Measurements from ENCODE around the gene ARHGAP42.

Gene ARHGAP42

GRCh38 chr11:101035872-101036271, 348.8 kb downstream of the ARHGAP42 start:
- TF ChIP-seq CSRNP3 (CRISPR knock-in tag; IDR thresholded peaks at IDR 0.05): no peak
- TF ChIP-seq ZNF70 (CRISPR knock-in tag; IDR thresholded peaks at IDR 0.05): no peak
- TF ChIP-seq BACH2 (CRISPR knock-in tag; IDR thresholded peaks at IDR 0.05; ENCODE audit: borderline replicate concordance): no peak
- no peak for TF ChIP-seq OSR1 (CRISPR knock-in tag; IDR thresholded peaks at IDR 0.05)
- no peak for TF ChIP-seq PATZ1 (CRISPR knock-in tag; IDR thresholded peaks at IDR 0.05; ENCODE audit: borderline replicate concordance)
- TF ChIP-seq TCF4 (CRISPR knock-in tag; IDR thresholded peaks at IDR 0.05; ENCODE audit: borderline replicate concordance): no peak
- TF ChIP-seq ZNF565 (CRISPR knock-in tag; conservative IDR thresholded peaks at IDR 0.05; ENCODE audit: low read depth): no peak
- TF ChIP-seq PPARA (CRISPR knock-in tag; IDR thresholded peaks at IDR 0.05; ENCODE audit: borderline replicate concordance): no peak
- no peak for TF ChIP-seq ZNF8 (CRISPR knock-in tag; IDR thresholded peaks at IDR 0.05)
- no peak for ATAC-seq
